ENCODE measurements around the gene ZNF618.
"Not testable (repeated sequence)": the region's sequence is repeated elsewhere in the genome, so short reads cannot be mapped to it uniquely, and the experiment has no call there.

ZNF618 gene

GRCh38 chr9:114029311-114030170, 153.4 kb downstream of the ZNF618 start:
- no peak for DNase-seq

GRCh38 chr9:114030364-114030763, 154.3 kb downstream of the ZNF618 start:
- no peak for DNase-seq

- DNase-seq: no peak
Measured at GRCh38 chr9:114031037-114031630, 155.0 kb downstream of the ZNF618 start.

DNA sequence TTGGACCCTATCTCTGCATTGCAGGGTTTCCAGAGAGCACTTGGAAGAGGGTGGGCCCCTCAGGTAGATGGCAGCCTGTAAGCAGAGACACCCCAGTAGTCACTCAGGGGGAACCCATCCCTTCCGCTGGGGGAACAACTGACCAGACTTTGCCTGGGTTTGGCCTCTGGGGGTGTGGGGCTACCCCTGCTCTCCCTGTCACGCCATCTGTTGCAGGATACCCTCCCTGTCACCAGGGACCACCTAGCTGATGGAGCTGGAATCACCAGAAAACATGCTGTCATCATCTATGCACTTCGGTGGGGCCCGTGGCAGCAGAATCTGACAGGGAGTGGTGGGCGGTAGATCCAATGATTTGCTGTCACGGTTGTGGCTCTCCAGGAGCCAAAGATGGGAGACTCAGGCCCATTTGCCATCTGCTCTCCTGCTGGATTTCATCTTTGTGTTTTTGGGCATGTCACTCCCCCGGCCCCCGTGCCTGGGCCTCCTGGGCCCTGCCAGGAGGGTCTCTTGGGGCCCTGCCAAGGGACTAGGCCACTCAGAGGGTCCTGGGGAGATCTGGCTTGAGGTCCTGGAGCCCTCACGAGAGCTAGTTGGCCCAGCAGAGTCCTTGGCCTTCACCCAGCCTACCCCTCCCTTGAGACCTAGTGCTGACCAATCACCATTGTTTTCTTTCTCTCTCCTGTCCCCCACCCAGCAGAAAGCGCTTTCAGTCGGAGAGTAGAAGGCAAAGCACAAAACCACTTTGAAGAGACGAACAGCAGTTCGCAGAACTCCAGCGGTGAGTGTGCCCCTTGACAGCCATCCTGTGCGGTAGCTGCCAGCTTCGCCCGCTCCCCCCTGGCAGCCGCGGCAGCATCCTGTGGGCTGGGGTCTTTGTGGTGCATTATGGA, 156.1 kb downstream of the ZNF618 start:
- no peak for DNase-seq

- peak; percentile 20 for DNase-seq
Measured at GRCh38 chr9:114033397-114034103, 157.4 kb downstream of the ZNF618 start.

DNA sequence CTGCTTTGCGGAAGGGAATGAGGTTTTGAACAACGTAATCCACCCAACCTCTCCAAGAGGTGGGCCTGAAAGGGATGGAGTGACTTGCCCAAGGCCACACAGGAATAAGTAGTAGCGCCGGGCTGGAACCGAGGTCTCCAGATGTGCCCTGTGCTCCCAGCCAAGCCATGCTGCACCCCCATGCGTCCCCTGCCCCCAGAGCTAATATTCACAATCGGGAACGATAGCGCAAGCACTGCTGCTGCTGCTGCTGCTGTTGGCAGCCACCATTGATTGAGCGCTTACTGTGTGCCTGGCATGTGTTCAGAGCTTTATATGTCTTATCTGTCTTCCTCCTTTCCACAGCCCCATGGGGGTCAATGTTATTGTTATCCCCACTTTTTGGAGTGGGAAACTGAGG, 158.1 kb downstream of the ZNF618 start:
- DNase-seq: no peak

- no peak for DNase-seq
Measured at GRCh38 chr9:114034661-114035062, 158.6 kb downstream of the ZNF618 start.

- DNase-seq: peak; percentile 6
Measured at GRCh38 chr9:114035221-114035844, 159.2 kb downstream of the ZNF618 start.

DNA sequence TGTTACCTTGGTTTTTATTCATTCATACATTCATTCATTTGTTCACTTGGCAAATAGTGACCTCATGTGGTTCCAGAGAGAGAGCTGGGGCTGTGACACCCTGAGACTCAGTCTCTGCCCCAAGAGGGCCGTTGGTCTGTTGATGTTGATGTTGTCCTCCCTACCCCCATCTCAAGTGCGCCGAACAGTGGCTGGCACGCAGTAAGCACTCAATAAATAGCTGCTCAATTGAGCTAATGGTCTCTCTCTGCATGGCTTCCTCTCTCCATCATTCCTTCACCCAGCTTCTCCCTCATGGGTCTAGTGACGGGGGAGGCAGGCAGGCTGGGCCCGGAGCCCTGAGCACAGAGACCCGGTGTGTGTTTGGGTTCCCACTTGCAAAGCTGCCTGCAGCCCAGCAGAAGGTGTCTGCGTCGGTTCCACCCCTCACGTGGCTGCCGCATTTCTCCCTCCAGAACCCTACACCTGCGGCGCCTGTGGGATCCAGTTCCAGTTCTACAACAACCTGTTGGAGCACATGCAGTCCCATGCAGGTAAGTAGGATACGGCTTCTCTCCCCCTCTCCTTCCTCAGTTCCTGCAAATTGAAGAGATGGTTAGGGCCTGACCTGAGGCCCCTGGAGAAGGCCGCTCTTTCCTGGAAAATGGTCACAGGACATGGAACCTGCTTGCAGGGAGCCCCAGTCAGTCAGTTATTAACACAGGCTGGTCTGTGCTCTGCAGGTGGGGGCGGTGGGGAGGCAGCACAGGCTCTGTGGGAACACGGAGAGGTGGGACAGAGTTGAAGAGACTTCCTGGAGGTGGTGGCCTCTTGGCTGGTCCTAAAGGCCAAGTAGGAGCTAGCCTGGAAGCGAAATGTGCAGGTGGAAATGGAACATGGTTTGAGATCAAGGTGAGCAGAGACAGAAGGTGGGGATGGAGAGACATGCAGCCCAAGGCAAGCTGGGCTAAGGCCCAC, 160.0 kb downstream of the ZNF618 start:
- no peak for DNase-seq

- DNase-seq: no peak
Measured at GRCh38 chr9:114037249-114037648, 161.1 kb downstream of the ZNF618 start.

DNA sequence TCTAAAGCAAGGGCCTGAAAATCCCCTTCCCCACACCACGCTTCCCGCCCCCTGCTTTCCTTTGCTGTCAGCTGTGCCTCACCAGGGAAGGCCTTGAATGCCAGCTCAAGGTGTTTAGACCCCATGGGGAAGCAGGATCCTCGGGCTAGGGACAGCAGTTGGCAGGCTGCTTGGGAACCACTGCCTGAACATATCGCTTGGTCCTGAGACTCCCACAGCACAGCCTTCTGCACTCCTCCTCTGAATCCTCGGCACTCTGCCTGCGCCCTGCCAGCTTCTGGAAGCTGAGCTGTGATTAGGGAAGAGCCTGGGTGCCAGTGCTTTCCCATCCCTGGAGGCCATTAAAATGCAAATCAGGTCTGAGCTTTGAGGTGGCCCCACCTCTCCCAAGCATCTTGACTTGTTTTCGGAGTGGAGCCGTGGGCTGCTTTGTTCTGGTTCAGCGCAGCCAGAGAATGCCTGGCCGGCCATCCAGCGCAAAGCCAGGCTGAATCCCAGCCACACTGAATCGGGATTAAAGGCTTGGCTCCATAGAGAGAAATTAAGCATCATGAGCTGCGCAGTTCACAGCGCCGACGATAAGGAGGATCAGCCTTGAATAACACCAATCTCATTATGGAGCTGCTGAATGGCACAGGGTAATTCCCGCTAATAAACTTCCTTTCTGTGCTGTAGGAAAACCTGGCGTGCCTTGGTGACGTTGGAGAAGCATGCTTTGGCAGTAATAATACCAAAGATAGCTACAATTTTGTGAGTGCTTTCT, 162.0 kb downstream of the ZNF618 start:
- peak; percentile 29 for DNase-seq

DNA sequence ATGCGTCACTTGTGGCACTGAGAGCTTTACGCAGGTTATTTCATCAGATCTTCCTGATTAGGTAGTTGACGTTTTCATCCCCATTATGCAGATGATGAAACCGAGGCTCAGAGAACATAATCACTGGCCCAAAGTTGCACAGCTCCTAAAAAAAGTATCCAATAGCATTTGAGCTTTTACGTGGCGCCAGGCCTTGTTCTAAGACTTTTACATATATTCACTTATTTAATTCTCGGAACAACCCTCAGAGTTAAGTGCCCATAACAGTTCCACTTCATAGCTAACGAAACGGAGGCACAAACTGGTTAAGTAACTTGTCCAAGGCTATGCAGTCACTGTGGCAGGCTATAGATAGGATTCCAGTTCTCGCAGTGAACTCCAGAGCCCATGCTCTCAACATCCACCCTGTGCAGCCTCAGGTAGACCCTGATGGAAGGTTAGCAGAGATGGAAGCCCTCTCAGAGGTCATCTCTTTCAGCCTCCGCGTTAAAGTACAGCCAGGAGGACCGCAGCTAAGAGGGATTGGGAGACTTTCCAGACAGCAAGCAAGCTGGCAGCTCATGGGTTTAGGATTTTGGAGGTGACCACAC, 162.7 kb downstream of the ZNF618 start:
- no peak for DNase-seq

DNA sequence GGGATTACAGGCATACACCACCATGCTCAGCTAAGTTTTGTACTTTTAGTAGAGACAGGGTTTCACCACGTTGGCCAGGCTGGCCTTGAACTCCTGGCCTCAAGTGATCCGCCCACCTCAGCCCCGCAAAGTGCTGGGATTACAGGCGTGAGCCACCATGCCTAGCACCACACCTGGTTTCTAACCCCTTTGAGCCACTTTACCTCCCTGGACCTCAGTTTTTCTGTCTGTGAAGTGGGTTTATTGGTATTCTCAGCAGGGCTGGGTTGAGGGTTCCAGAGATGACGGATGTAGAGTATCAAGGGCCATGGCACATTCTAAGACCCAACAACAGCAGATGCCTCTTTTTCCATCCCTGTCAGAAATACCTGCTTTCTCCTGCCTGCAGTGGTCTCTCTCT, 163.4 kb downstream of the ZNF618 start:
- DNase-seq: no peak

- DNase-seq: not testable (repeated sequence)
Measured at GRCh38 chr9:114043660-114044059, 167.6 kb downstream of the ZNF618 start.

- DNase-seq: no peak
Measured at GRCh38 chr9:114046237-114046755, 170.2 kb downstream of the ZNF618 start.

GRCh38 chr9:114046875-114047274, 170.8 kb downstream of the ZNF618 start:
- no peak for DNase-seq

GRCh38 chr9:114047717-114048116, 171.6 kb downstream of the ZNF618 start:
- DNase-seq: no peak

GRCh38 chr9:114048533-114049415, 172.7 kb downstream of the ZNF618 start:
- DNase-seq: no peak

Data from midbrain (tissue), 1 donor.